Superior temporal gyrus (tissue), 1 donor: ENCODE results near the gene CKS1B.
A peak's percentile ranks its signal among the peaks of the same experiment; 100 is the strongest.
"Not testable (repeated sequence)": the region's sequence is repeated elsewhere in the genome, so short reads cannot be mapped to it uniquely, and the experiment has no call there.

ENCODE experiments used
- DNase-seq: peaks from one replicate; pipeline ENCODE4 v3.0.0-alpha.2; 2016; ENCODE audit errors: extremely low spot score

Gene CKS1B

DNA sequence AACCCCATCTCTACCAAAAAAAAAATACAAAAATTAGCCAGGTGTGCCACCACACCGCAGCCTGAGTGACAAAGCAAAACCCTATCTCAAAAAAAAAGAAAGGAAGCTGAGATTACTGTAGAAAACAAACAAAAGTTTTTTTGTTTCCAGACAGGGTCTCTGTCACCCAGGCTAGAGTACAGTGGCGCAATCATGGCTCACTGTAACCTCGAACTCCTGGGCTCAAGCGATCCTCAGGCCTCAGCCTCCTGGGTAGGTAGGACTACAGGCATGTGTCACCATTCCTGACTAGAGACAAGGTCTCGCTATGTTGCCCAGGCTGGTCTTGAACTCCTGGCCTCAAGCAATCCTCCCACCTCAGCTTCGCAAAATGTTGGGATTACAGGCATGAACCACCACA, 10.1 kb upstream of the CKS1B start:
- no peak for DNase-seq

DNA sequence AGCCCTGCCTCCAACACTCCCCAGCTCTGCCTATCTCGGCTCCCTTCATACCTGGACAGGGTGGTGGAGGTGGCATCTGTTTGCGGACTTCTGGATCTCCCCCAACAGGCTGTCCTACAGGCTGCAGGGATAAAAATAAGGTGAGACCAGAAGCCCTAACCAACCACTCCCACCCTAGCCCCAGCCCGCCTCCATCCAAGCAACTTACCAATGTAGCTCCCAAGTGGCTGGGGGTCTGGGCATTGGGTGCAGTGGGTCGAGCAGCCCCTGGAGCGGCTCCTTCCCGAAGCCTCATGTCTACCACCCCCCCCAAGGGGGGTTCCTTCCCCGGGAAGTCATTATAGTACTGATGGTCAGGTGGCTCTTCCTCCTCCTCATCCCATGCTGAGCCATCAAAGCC, 8.4 kb upstream of the CKS1B start:
- DNase-seq = no peak

DNA sequence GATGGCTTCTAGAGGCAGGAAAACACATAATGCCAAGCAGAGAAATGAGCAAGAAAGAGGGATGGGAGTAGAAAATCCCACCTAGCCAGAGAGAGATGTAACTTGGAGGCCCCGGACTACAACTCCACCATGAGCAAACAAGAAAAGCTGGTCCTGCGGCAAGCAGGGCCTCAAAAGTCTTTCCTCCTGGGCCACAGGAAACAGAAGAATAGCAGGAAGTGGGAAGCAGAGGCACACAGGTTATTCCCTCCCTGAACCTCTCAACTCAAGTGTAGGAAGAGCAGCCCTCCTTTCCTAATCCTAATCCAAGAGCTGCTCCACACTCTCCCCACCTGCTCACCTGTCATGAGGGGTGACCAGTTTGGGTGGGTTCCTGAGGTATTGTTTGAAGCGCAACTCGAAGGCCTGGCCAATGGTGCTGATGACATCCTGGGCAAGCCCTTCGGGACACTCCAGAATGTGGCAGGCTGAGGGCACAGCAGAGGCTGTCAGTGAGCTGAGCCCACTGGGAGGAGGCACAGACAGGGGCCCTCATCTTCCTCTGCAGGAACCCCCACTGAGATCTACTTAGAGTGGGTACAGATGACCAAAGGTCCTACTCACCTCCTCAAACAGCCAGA, 7.0 kb upstream of the CKS1B start:
- no peak for DNase-seq

- no peak for DNase-seq
Observed at GRCh38 chr1:154968731-154969130, 5.8 kb upstream of the CKS1B start.

GRCh38 chr1:154969246-154969645, 5.2 kb upstream of the CKS1B start:
- DNase-seq = no peak

- DNase-seq = no peak
Observed at GRCh38 chr1:154969860-154970452, 4.5 kb upstream of the CKS1B start.

DNA sequence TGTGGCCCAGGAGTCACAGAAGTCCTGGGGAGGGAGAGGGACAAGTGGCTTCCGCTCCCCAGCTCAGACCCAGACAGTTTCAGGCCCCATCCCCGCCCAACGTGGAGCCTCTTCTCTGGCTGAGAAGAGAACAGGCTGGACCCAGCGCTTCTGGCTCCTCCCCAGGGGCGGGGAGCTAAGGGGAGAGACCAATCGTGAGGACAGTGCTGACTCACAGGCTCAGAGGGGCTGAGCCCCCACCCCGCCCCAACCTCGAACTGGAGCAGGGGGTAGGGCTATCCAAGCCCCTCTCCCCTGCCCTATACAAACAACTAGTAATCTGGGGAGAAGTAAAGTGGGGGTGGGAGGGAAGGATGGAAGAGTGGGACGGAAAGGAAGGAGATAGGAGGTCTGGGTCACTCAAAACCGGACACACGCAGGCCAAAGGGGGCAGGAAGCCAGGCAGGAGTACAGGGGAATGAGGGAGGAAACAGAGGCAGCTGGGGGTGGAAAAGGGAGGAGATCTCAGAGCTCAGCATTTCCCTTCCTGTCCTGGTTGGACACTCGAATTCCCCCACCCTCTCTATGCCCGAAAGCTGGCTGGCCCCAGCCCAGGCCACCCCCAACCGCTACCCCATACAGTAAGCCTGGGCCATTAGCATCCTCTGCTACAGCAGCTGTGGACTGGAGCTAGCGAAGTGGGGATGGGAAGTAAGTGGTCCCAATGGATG, 3.7 kb upstream of the CKS1B start, which contains the start of gene SHC1:
TSS of gene SHC1 (minus strand) at position 117 of the 710 bp plus-strand sequence. CDS start 221 bp downstream, outside the sequence.
- DNase-seq = peak; percentile 82

GRCh38 chr1:154971341-154971998, 3.0 kb upstream of the CKS1B start:
- no peak for DNase-seq

DNA sequence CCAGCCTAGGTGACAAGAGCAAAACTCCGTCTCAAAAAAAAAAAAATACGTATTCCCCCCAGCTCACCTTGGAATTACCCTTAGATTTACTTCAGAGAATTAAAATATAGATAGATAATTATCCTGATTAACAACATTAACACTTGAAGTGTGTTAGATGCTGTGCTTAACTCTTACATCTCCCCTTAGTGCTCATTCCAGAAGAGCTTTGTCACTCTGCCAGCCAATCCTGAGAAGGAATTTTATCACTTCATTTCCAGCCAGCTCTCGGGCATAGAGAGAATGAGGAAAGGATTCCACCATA, 2.3 kb upstream of the CKS1B start:
- DNase-seq = no peak

DNA sequence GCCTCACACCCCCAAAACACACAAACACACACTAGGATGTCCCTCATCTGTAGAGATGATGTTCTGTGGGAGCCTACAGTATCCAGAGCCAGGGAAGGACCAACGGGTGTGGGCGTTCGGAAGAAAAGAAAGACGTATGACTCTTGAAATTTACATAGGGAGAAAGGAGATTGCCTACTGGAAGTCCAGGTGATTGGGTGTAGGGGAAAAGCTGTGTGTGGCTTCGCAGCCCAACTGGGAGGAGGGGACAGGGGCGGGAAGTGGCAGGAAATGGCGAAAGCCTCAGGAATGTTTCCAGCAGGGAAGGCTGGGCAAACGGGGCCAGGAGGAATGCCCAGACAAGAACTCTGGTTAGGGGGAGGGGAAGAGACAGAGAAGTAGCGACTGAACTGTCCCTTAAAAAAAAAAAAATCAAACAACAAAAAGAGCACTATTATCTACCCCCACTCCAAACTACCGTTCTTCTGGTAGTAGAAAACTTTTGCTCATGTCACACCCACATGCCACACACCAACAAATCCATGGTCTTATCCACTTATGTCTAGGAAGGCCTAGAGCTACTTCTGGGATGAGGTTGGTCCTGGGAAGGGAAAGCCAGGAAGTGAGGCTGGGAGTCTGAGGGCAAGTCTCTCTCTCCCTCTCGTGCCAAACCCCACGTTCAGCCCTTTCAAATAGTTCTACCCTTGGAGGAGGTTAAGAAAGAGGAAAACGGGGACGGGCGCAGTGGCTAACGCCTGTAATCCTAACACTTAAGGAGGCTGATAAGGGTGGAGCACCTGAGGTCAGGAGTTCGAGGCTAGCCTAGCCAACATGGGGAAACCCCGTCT, 1.8 kb upstream of the CKS1B start:
- DNase-seq = no peak

- DNase-seq = peak; percentile 82
Observed at GRCh38 chr1:154973344-154974101, 958 bp upstream of the CKS1B start.

- peak; percentile 98 for DNase-seq
Observed at GRCh38 chr1:154974808-154975408, 427 bp downstream of the CKS1B start.

DNA sequence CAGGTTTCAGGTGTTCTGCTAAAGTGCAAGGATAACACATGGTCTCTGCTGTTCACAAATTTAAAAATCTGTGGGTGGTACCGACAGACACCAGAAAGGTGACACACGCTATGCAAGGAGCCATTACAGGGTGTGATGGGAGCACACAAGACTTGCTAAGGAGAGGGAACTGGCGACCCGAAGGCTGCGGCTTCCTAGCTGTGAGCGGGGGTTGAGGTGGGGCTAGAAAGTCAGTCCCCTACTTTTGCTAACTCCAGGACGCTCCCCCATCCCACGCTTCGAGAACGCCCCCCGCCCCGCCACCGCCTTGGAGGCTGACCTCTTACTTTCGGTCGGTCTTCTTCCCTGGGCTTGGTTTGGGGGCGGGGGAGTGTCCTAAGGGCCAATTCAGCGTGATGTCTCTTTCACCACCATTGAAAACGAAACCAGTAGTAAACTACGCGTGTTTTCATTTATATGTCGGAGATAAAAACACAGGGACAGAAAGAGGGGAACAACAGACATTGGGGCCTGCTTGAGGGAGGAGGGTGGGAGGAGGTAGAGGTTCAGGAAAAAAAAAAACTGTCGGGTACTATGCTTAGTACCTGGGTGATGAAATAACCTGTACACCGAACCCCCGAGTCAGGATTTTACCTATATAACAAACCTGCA, 1.1 kb downstream of the CKS1B start:
- no peak for DNase-seq

GRCh38 chr1:154977762-154978161, 3.3 kb downstream of the CKS1B start:
- not testable (repeated sequence) for DNase-seq

- DNase-seq = no peak
Observed at GRCh38 chr1:154978360-154978759, 3.9 kb downstream of the CKS1B start.

DNA sequence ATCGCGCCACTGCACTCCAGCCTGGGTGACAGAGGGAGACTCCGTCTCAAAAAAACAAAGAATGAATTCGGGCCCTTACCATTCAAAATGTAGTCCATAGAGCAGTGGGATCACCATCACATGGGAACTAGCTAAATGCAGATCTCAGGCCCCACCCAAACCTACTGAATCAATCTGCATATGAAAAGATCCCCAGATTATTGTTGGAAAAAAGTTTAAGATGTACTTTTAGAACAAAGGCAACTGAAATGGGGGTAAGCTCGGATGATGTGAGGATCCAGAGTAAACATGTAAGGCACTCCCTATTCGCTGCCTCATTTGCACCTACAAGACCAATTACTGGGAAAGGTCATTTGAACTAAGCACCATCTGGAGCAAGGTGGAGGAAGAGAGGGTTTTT, 7.9 kb downstream of the CKS1B start:
- DNase-seq = peak; percentile 22

- DNase-seq = peak; percentile 100
Observed at GRCh38 chr1:154982897-154983648, 8.6 kb downstream of the CKS1B start, which contains the start of gene FLAD1. Gene FLAD1, plus strand, starts transcription at chr1:154983344. Its CDS starts 351 bp downstream, at chr1:154983695.

- DNase-seq = no peak
Observed at GRCh38 chr1:154983776-154984466, 9.4 kb downstream of the CKS1B start.

- not testable (repeated sequence) for DNase-seq
Observed at GRCh38 chr1:154986736-154987135, 12.3 kb downstream of the CKS1B start.
